ENCODE data around the gene CLTRN.

GRCh38 chrX:15601932-15602331, 62.7 kb downstream of the CLTRN start:
- TF ChIP-seq CTCF (IDR thresholded peaks at IDR 0.05; ENCODE audit: low read depth, low read length, poor library complexity, severe bottlenecking) = no peak
- TF ChIP-seq EZH2phosphoT487 (IDR thresholded peaks at IDR 0.05; ENCODE audit: borderline replicate concordance, low read length) = no peak
